SK-N-SH treated with all-trans-retinoic acid at 6 μM for 48 hours (cell line): ENCODE data around the gene MRPS18A.

Experiments
- ATAC-seq: fragments of 200-7000 bp; cut with Tn5 transposase; 3 replicates; pipeline ENCODE4 v1.9.1; 2020; ENCODE audit warnings: mild to moderate bottlenecking, moderate library complexity
- ARNTL ChIP-seq: fragments of 450-650 bp; formaldehyde crosslinking; IDR thresholded peaks from 2 replicates; pipeline ENCODE4 v1.5.0; 2020; ENCODE audit warnings: low read depth, mild to moderate bottlenecking, moderate library complexity, borderline replicate concordance
- BACH2 ChIP-seq: fragments of 250-450 bp; sonication (Bioruptor Pico); IDR thresholded peaks from 2 replicates; pipeline ENCODE4 v1.9.0; 2021; ENCODE audit warnings: mild to moderate bottlenecking, borderline replicate concordance
- CREB5 ChIP-seq: fragments of 250-450 bp; sonication (Bioruptor Pico); IDR thresholded peaks from 2 replicates; pipeline ENCODE4 v1.5.1; 2020; ENCODE audit warnings: low read depth, mild to moderate bottlenecking, moderate library complexity
- CSDC2 ChIP-seq: fragments of 250-450 bp; sonication (Bioruptor Pico); IDR thresholded peaks from 2 replicates; pipeline ENCODE4 v1.5.0; 2020; ENCODE audit warnings: mild to moderate bottlenecking, moderate library complexity
- CSRNP3 ChIP-seq: fragments of 250-450 bp; sonication (Bioruptor Pico); IDR thresholded peaks from 2 replicates; pipeline ENCODE4 v1.5.1; 2021; ENCODE audit warnings: mild to moderate bottlenecking, moderate library complexity
- ESRRG ChIP-seq: fragments of 250-450 bp; sonication (Bioruptor Pico); IDR thresholded peaks from 2 replicates; pipeline ENCODE4 v1.6.1; 2021; ENCODE audit warnings: mild to moderate bottlenecking
- GLIS3 ChIP-seq: fragments of 250-450 bp; sonication (Bioruptor Pico); IDR thresholded peaks from 2 replicates; pipeline ENCODE4 v1.5.0; 2020; ENCODE audit warnings: mild to moderate bottlenecking, moderate library complexity
- OSR1 ChIP-seq: fragments of 250-450 bp; sonication (Bioruptor Pico); IDR thresholded peaks from 2 replicates; pipeline ENCODE4 v1.8.0; 2022; ENCODE audit warnings: moderate library complexity, mild to moderate bottlenecking, inconsistent platforms
- POU6F1 ChIP-seq: fragments of 250-450 bp; sonication (Bioruptor Pico); IDR thresholded peaks from 2 replicates; pipeline ENCODE4 v1.8.0; 2021; ENCODE audit warnings: low read depth, mild to moderate bottlenecking, moderate library complexity, borderline replicate concordance
- PPARA ChIP-seq: fragments of 250-450 bp; sonication (Bioruptor Pico); IDR thresholded peaks from 2 replicates; pipeline ENCODE4 v1.5.0; 2020; ENCODE audit warnings: mild to moderate bottlenecking, borderline replicate concordance
- RARB ChIP-seq: fragments of 250-450 bp; sonication (Bioruptor Pico); IDR thresholded peaks from 2 replicates; pipeline ENCODE4 v1.8.0; 2021; ENCODE audit warnings: mild to moderate bottlenecking, moderate library complexity
- SNAI2 ChIP-seq: fragments of 250-450 bp; sonication (Bioruptor Pico); IDR thresholded peaks from 2 replicates; pipeline ENCODE4 v1.5.0; 2020; ENCODE audit warnings: mild to moderate bottlenecking, moderate library complexity
- TCF4 ChIP-seq: fragments of 250-450 bp; sonication (Bioruptor Pico); IDR thresholded peaks from 2 replicates; pipeline ENCODE4 v1.8.0; 2021; ENCODE audit warnings: mild to moderate bottlenecking, moderate library complexity, borderline replicate concordance
- TOX ChIP-seq: fragments of 250-450 bp; sonication (Bioruptor Pico); IDR thresholded peaks from 2 replicates; pipeline ENCODE4 v1.8.0; 2021; ENCODE audit warnings: mild to moderate bottlenecking, moderate library complexity, borderline replicate concordance
- ZC3H10 ChIP-seq: fragments of 250-450 bp; sonication (Bioruptor Pico); IDR thresholded peaks from 2 replicates; pipeline ENCODE4 v1.5.1; 2021; ENCODE audit warnings: mild to moderate bottlenecking, moderate library complexity
- ZFP3 ChIP-seq: fragments of 250-450 bp; sonication (Bioruptor Pico); IDR thresholded peaks from 2 replicates; pipeline ENCODE4 v1.5.0; 2020; ENCODE audit warnings: mild to moderate bottlenecking, moderate library complexity
- ZFP30 ChIP-seq: fragments of 450-650 bp; formaldehyde crosslinking; IDR thresholded peaks from 2 replicates; pipeline ENCODE4 v1.5.0; 2022; ENCODE audit warnings: mild to moderate bottlenecking, moderate library complexity
- ZNF565 ChIP-seq: fragments of 450-650 bp; formaldehyde crosslinking; conservative IDR thresholded peaks from 2 replicates; pipeline ENCODE4 v1.5.0; 2020; ENCODE audit warnings: low read depth, mild to moderate bottlenecking, moderate library complexity
- ZNF70 ChIP-seq: fragments of 450-650 bp; formaldehyde crosslinking; IDR thresholded peaks from 2 replicates; pipeline ENCODE4 v1.5.0; 2020; ENCODE audit warnings: mild to moderate bottlenecking, moderate library complexity
- ZNF8 ChIP-seq: fragments of 450-650 bp; formaldehyde crosslinking; IDR thresholded peaks from 2 replicates; pipeline ENCODE4 v1.5.0; 2020; ENCODE audit warnings: mild to moderate bottlenecking, moderate library complexity
- TF ChIP-seq, protein P1 (sequence below): fragments of 250-450 bp; sonication (Bioruptor Pico); IDR thresholded peaks from 2 replicates; pipeline ENCODE4 v1.5.0; 2020; ENCODE audit warnings: mild to moderate bottlenecking, moderate library complexity

Gene MRPS18A

DNA sequence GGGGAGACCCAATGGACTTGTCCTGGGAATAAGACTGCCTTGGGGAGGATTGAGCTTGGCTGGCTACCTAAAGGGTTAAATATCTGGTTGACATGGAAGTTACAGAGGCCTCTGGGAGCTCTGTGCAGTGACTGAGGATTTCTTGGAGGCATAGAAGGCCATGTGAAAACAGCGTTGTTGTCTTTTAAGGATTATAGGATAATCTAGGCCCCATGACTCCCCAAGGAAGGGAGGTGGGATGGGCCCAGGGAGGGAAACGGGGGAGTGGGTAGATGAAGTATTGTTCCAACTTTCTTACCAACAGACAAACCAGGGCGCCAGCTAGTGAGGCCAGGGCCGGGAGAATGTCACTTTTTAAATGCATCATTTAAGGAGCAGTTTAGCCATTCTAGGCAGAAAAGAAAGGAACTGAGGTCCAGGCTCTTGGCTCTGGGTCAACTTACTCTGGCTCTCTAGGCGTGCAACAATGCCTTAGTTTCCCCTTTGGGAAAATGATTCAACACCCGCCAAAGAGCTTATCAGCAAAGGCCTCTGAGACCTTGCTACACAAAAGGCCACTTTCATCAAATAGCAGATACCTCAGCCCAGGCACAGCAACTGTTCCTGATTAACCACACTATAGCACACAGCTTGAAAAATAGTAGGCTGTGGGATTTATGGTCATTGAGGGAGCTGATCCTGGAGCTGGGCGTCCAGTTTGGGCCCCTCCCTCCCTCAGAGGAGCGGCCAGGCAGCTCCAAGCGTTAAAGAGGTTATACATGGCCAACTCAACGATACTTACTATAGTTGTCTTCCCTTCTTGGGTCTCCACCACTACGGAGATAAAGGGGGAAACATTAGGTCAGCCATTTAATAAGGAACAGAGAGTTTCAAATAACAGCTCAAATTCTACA, 7.0 kb downstream of the MRPS18A start:
- TF ChIP-seq ZFP3 (CRISPR knock-in tag), result no peak
- no peak for TF ChIP-seq ZFP30 (CRISPR knock-in tag)
- TF ChIP-seq CSRNP3 (CRISPR knock-in tag), result no peak
- no peak for ATAC-seq

DNA sequence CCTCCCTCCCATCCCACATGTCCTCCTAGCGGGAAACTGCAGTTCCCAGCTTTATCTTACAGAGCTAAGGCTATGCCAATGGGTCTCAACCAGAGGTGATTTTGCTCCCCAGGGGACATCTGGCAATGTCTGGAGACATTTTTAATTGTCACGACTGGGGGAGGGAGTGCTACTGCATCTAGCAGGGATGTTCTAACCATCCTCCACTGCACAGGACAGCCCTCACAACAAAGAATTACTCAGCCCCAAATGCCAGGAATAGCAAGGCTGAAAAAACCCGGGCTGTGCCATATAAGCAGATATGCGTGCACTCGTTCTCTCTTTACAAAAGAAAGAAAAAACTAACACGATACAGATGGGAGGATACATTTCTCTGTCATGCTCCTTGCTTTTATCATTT, 8.5 kb downstream of the MRPS18A start:
- TF ChIP-seq, protein P1, sequence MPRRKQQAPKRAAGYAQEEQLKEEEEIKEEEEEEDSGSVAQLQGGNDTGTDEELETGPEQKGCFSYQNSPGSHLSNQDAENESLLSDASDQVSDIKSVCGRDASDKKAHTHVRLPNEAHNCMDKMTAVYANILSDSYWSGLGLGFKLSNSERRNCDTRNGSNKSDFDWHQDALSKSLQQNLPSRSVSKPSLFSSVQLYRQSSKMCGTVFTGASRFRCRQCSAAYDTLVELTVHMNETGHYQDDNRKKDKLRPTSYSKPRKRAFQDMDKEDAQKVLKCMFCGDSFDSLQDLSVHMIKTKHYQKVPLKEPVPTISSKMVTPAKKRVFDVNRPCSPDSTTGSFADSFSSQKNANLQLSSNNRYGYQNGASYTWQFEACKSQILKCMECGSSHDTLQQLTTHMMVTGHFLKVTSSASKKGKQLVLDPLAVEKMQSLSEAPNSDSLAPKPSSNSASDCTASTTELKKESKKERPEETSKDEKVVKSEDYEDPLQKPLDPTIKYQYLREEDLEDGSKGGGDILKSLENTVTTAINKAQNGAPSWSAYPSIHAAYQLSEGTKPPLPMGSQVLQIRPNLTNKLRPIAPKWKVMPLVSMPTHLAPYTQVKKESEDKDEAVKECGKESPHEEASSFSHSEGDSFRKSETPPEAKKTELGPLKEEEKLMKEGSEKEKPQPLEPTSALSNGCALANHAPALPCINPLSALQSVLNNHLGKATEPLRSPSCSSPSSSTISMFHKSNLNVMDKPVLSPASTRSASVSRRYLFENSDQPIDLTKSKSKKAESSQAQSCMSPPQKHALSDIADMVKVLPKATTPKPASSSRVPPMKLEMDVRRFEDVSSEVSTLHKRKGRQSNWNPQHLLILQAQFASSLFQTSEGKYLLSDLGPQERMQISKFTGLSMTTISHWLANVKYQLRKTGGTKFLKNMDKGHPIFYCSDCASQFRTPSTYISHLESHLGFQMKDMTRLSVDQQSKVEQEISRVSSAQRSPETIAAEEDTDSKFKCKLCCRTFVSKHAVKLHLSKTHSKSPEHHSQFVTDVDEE, result no peak
- TF ChIP-seq ZNF70 (CRISPR knock-in tag) (no peak), CSRNP3 (CRISPR knock-in tag) (no peak), TCF4 (CRISPR knock-in tag) (no peak), RARB (no peak)
- no peak for ATAC-seq

GRCh38 chr6:43678341-43678740, 9.2 kb downstream of the MRPS18A start:
- TF ChIP-seq RARB, result no peak
- TF ChIP-seq ZC3H10 (CRISPR knock-in tag), result no peak
- no peak for TF ChIP-seq ESRRG
- TF ChIP-seq, protein P1, result no peak
- no peak for TF ChIP-seq ZNF565 (CRISPR knock-in tag)
- TF ChIP-seq PPARA (CRISPR knock-in tag), result no peak
- no peak for TF ChIP-seq ZFP3 (CRISPR knock-in tag)
- TF ChIP-seq TCF4 (CRISPR knock-in tag), result no peak
- TF ChIP-seq ZNF8, result no peak
- no peak for TF ChIP-seq GLIS3
- no peak for TF ChIP-seq CREB5
- TF ChIP-seq CSRNP3 (CRISPR knock-in tag), result no peak
- no peak for TF ChIP-seq CSDC2 (CRISPR knock-in tag)
- no peak for TF ChIP-seq ZFP30 (CRISPR knock-in tag)
- no peak for TF ChIP-seq SNAI2
- TF ChIP-seq ARNTL (CRISPR knock-in tag), result no peak
- TF ChIP-seq BACH2 (CRISPR knock-in tag), result no peak
- TF ChIP-seq TOX (CRISPR knock-in tag), result no peak
- no peak for TF ChIP-seq POU6F1 (CRISPR knock-in tag)
- TF ChIP-seq OSR1 (CRISPR knock-in tag), result no peak
- ATAC-seq, result no peak
